ENCODE data around the gene TRMT6.

DNA sequence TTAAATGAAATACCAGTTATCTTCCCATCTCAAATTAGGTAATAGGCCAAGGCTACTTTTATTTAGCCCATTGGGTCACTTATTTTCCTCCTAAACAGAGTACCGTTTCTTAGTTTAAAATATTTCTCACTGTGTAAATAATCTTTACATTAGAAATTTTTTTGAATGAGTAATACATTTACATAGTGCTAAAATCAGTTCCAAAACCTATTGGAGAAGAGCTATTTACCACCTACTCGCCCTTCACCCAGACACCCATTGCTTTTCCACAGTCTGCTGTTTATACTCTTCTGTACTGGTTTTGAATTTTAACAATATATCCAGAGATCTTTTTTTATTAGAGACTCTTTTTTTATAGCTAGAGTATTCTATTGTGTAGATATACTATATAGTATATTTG, 37.0 kb upstream of the TRMT6 start:
- TF ChIP-seq, protein P1, sequence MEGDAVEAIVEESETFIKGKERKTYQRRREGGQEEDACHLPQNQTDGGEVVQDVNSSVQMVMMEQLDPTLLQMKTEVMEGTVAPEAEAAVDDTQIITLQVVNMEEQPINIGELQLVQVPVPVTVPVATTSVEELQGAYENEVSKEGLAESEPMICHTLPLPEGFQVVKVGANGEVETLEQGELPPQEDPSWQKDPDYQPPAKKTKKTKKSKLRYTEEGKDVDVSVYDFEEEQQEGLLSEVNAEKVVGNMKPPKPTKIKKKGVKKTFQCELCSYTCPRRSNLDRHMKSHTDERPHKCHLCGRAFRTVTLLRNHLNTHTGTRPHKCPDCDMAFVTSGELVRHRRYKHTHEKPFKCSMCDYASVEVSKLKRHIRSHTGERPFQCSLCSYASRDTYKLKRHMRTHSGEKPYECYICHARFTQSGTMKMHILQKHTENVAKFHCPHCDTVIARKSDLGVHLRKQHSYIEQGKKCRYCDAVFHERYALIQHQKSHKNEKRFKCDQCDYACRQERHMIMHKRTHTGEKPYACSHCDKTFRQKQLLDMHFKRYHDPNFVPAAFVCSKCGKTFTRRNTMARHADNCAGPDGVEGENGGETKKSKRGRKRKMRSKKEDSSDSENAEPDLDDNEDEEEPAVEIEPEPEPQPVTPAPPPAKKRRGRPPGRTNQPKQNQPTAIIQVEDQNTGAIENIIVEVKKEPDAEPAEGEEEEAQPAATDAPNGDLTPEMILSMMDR (IDR thresholded peaks at IDR 0.05) = no peak
- no peak for TF ChIP-seq ZFX (IDR thresholded peaks at IDR 0.05; ENCODE audit: borderline replicate concordance)
